ENCODE data around the gene AGBL1.

Gene AGBL1

GRCh38 chr15:86538141-86538540, 458.5 kb downstream of the AGBL1 start:
- no peak for DNase-seq (ENCODE audit: low read depth in 1 of 2, low spot score in 1 of 2)
- Histone ChIP-seq H3K27me3 (ENCODE audit: insufficient read depth, poor library complexity, severe bottlenecking) (no peaks in the 10 kb centered on the region), H3K27ac (replicated peaks) (no peak overlapping the region), H3K4me3 (replicated peaks; ENCODE audit: insufficient read depth, low read length) (no peak overlapping the region)
- no peak for TF ChIP-seq GABPA (IDR thresholded peaks at IDR 0.05; ENCODE audit: low read depth)
- no peak for TF ChIP-seq SPI1 (IDR thresholded peaks at IDR 0.05; ENCODE audit: borderline replicate concordance, low read depth)
- no peak for TF ChIP-seq POLR2AphosphoS5 (IDR thresholded peaks at IDR 0.05; ENCODE audit: low read depth)
- TF ChIP-seq CTCF (IDR thresholded peaks at IDR 0.05; ENCODE audit: insufficient read depth, low read length): no peak
- TF ChIP-seq REST (IDR thresholded peaks at IDR 0.05; ENCODE audit: insufficient replicate concordance, low read depth): no peak

GRCh38 chr15:86540840-86541467, 461.3 kb downstream of the AGBL1 start:
- Histone ChIP-seq H3K27me3 (ENCODE audit: insufficient read depth, poor library complexity, severe bottlenecking) (no peaks in the 10 kb centered on the region), H3K4me3 (replicated peaks; ENCODE audit: insufficient read depth, low read length) (no peak overlapping the region), H3K27ac (replicated peaks) (no peak overlapping the region)
- no peak for DNase-seq (ENCODE audit: low read depth in 1 of 2, low spot score in 1 of 2)
- no peak for TF ChIP-seq GABPA (IDR thresholded peaks at IDR 0.05; ENCODE audit: low read depth)
- no peak for TF ChIP-seq CTCF (IDR thresholded peaks at IDR 0.05; ENCODE audit: insufficient read depth, low read length)
- TF ChIP-seq POLR2AphosphoS5 (IDR thresholded peaks at IDR 0.05; ENCODE audit: low read depth): no peak
- TF ChIP-seq REST (IDR thresholded peaks at IDR 0.05; ENCODE audit: insufficient replicate concordance, low read depth): no peak
- TF ChIP-seq SPI1 (IDR thresholded peaks at IDR 0.05; ENCODE audit: borderline replicate concordance, low read depth): no peak

GRCh38 chr15:86541540-86541939, 461.9 kb downstream of the AGBL1 start:
- no peak overlapping the region for H3K4me3 ChIP-seq (replicated peaks; ENCODE audit: insufficient read depth, low read length)
- no peak for TF ChIP-seq POLR2AphosphoS5 (IDR thresholded peaks at IDR 0.05; ENCODE audit: low read depth)
- TF ChIP-seq REST (IDR thresholded peaks at IDR 0.05; ENCODE audit: insufficient replicate concordance, low read depth): no peak
- no peaks in the 10 kb centered on the region for H3K27me3 ChIP-seq (ENCODE audit: insufficient read depth, poor library complexity, severe bottlenecking)
- DNase-seq (ENCODE audit: low read depth in 1 of 2, low spot score in 1 of 2): no peak
- H3K27ac ChIP-seq (replicated peaks): no peak overlapping the region

Measured in HL-60 (cell line).